A549 treated with CpdA at 1 μM for 4 hours (cell line): ENCODE results near the gene NAXD. TPM values are rescaled to one million over a fixed set of nuclear protein-coding genes. Genes with fewer than 3 reads are reported as not detected.

ENCODE experiments used
- total RNA-seq: library from RNA; stranded (reverse); fragments of 200-300 nt; extraction: Qiagen RNA extraction; gene quantifications from 5 replicates; pipeline ENCODE4 v1.2.3, GENCODE V29; 2022; ENCODE audit warnings: low read depth

Gene NAXD
- total RNA-seq = 13.2 to 18.9 TPM (median 16.9 TPM) in 5 replicates

GRCh38 chr13:110615322-110616102 lies at the start of gene NAXD:
Gene NAXD, plus strand, starts transcription at chr13:110615545. Its CDS starts 57 bp downstream, at chr13:110615602.

Other genes with a start within 250 kb of the NAXD start
- 0.98 to 1.5 TPM (median 1.0 TPM) in 5 replicates for gene RAB20, start 53.8 kb upstream of the NAXD start, total RNA-seq
- 43.8 to 63.3 TPM (median 56.6 TPM) in 5 replicates for gene CARS2, start 90.6 kb downstream of the NAXD start, total RNA-seq
- gene ING1, start 98.2 kb downstream of the NAXD start, total RNA-seq = 9.0 to 13.9 TPM (median 12.6 TPM) in 5 replicates